NCI-H2029 treated with DMSO at 0.1 percent for 48 hours (cell line): Measurements from ENCODE around the gene UQCC2.

Experiments
- DNase-seq: peaks from one replicate; lab custom pipeline; 2025; lab: John Stamatoyannopoulos, UW

The UQCC2 gene

GRCh38 chr6:33652002-33652401 lies 59.5 kb downstream of the UQCC2 start:
- DNase-seq: no peak

DNA sequence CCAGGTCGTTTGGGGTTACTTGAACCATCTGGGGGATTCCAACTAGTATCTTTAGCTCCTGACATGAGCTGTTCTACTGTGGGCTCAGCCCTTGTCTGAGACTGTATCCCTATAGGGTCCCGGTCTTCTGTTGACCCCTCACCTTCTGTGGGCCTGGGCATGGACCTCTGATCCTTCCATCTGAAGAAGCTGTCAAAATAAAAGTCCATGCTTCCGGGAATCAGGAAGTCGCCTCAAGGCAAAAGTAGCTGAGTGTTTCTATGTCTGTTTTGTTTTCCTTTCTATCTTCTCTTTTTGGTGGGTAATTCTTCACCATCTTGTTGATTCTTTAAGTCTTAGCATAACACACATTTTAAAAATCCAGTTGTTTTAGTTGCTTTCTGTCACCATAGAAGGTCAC lies 60.1 kb downstream of the UQCC2 start:
- DNase-seq: no peak
